Smooth muscle cell (in vitro differentiated cells): ENCODE data around the gene FYN. TPM values are rescaled to one million over a fixed set of nuclear protein-coding genes. Genes with fewer than 3 reads are reported as not detected.

Source experiments
- DNase-seq: peaks from one replicate; lab custom pipeline; 2025; ENCODE audit not compliant: unreplicated experiment; lab: John Stamatoyannopoulos, UW
- H2AFZ ChIP-seq: fragments of 200-600 bp; sonication (generic); 2 replicates; pipeline ENCODE4 v1.6.0; 2016; ENCODE audit warnings: antibody characterized with exemption, low read depth, mild to moderate bottlenecking
- H3F3A ChIP-seq: fragments of 200-600 bp; sonication (generic); 2 replicates; pipeline ENCODE4 v1.6.0; 2017; ENCODE audit warnings: antibody characterized with exemption, low read depth
- H3K27ac ChIP-seq: fragments of 200-600 bp; sonication (generic); 2 replicates; pipeline ENCODE4 v1.5.1; 2016; ENCODE audit warnings: low read depth, mild to moderate bottlenecking
- H3K27me3 ChIP-seq: fragments of 200-600 bp; sonication (generic); 2 replicates; pipeline ENCODE4 v1.6.1; 2016; ENCODE audit warnings: low read depth, mild to moderate bottlenecking
- H3K36me3 ChIP-seq: fragments of 200-600 bp; sonication (generic); 2 replicates; pipeline ENCODE4 v1.5.1; 2016; ENCODE audit warnings: low read depth
- H3K4me1 ChIP-seq: fragments of 200-600 bp; sonication (generic); 2 replicates; pipeline ENCODE4 v1.5.1; 2016; ENCODE audit warnings: low read depth
- H3K4me2 ChIP-seq: fragments of 200-600 bp; sonication (generic); 2 replicates; pipeline ENCODE4 v1.6.0; 2016; ENCODE audit warnings: mild to moderate bottlenecking
- H3K4me3 ChIP-seq: fragments of 200-600 bp; sonication (generic); 2 replicates; pipeline ENCODE4 v1.5.1; 2016; ENCODE audit warnings: mild to moderate bottlenecking
- H3K79me2 ChIP-seq: fragments of 200-600 bp; sonication (generic); 2 replicates; pipeline ENCODE4 v1.6.0; 2016; ENCODE audit warnings: low read depth, mild to moderate bottlenecking
- H3K9ac ChIP-seq: fragments of 200-600 bp; sonication (generic); 2 replicates; pipeline ENCODE4 v1.6.0; 2016; ENCODE audit warnings: low read depth
- H3K9me3 ChIP-seq: fragments of 200-600 bp; sonication (generic); replicated peaks from 2 replicates; pipeline ENCODE4 v1.5.1; 2016; ENCODE audit warnings: low read depth
- H4K20me1 ChIP-seq: fragments of 200-600 bp; sonication (generic); 2 replicates; pipeline ENCODE4 v1.6.0; 2016; ENCODE audit warnings: low read depth
- CTCF ChIP-seq: fragments of 200-600 bp; sonication (generic); IDR thresholded peaks from 2 replicates; pipeline ENCODE4 v1.5.1; 2017; ENCODE audit warnings: borderline replicate concordance, mild to moderate bottlenecking, antibody characterized with exemption; ENCODE audit not compliant: insufficient read depth, poor library complexity, severe bottlenecking
- WGBS: methylation state at CpG from one replicate; pipeline ENCODE4 v1.1.7; 2016; ENCODE audit warnings: low lambda C conversion rate; 5-methylcytosine and 5-hydroxymethylcytosine counted together
- polyA plus RNA-seq: library from polyadenylated mRNA; unstranded; fragments of >200 nt; fragmentation: Nextera tagmentation; extraction: Ambion mirVana; gene quantifications from 2 replicates; pipeline ENCODE4 v1.2.1, GENCODE V29; 2016
- total RNA-seq: library from RNA; depleted of rRNA; stranded (reverse); fragments of >200 nt; gene quantifications from 2 replicates; pipeline ENCODE4 v1.2.3, GENCODE V29; 2014

The FYN gene
- total and polyA plus RNA-seq, 2 experiments from 2014 or later, result 110 to 138 TPM

- Histone ChIP-seq H2AFZ (no peak overlapping the region), H3K36me3 (peaks cover 5% of the 10 kb centered on the region), H3K4me1 (peaks cover 29% of the 10 kb centered on the region), H3K4me2 (no peak overlapping the region), H3K27ac (no peak overlapping the region), H3K79me2 (no peaks in the 10 kb centered on the region), H3K27me3 (no peaks in the 10 kb centered on the region), H3F3A (no peaks in the 10 kb centered on the region), H4K20me1 (peaks cover 7% of the 10 kb centered on the region), H3K9ac (no peak overlapping the region), H3K4me3 (no peak overlapping the region), H3K9me3 (no peaks in the 10 kb centered on the region)
- WGBS, result 89% methylated on average over 5 of the region's 5 CpGs
- DNase-seq, result no peak
- TF ChIP-seq CTCF, result no peak
Observed at GRCh38 chr6:111679126-111679858, 194.0 kb downstream of the FYN start.

- peaks cover 5% of the 10 kb centered on the region for H3K36me3 ChIP-seq
- no peaks in the 10 kb centered on the region for H3K9me3 ChIP-seq
- no peak overlapping the region for H3K9ac ChIP-seq
- no peak for TF ChIP-seq CTCF
- H3K27me3 ChIP-seq, result no peaks in the 10 kb centered on the region
- H2AFZ ChIP-seq, result no peak overlapping the region
- WGBS, result 37% methylated on average over 3 of the region's 3 CpGs
- no peak overlapping the region for H3K27ac ChIP-seq
- no peak for DNase-seq
- H3F3A ChIP-seq, result no peaks in the 10 kb centered on the region
- no peak overlapping the region for H3K4me2 ChIP-seq
- H4K20me1 ChIP-seq, result peaks cover 7% of the 10 kb centered on the region
- no peaks in the 10 kb centered on the region for H3K79me2 ChIP-seq
- no peak overlapping the region for H3K4me3 ChIP-seq
- H3K4me1 ChIP-seq, result peaks cover 43% of the 10 kb centered on the region
Observed at GRCh38 chr6:111677249-111677990, 195.8 kb downstream of the FYN start.

- Histone ChIP-seq H3K4me1 (peaks cover 53% of the 10 kb centered on the region), H3K79me2 (no peaks in the 10 kb centered on the region), H3K27me3 (no peaks in the 10 kb centered on the region), H3K27ac (no peak overlapping the region), H3K4me3 (no peak overlapping the region), H4K20me1 (no peaks in the 10 kb centered on the region), H3F3A (no peaks in the 10 kb centered on the region), H2AFZ (no peak overlapping the region), H3K9me3 (no peaks in the 10 kb centered on the region), H3K9ac (no peak overlapping the region), H3K36me3 (peaks cover 5% of the 10 kb centered on the region), H3K4me2 (no peak overlapping the region)
- no peak for DNase-seq
- no peak for TF ChIP-seq CTCF
- WGBS, result 92% methylated on average over 2 of the region's 2 CpGs
Observed at GRCh38 chr6:111676383-111676782, 196.9 kb downstream of the FYN start.
